HG03045 (cell line): ENCODE results near the gene CNNM4.

Source experiments
- ATAC-seq: cut with Tn5 transposase; IDR thresholded peaks from one replicate; pipeline ENCODE4 v1.9.1; 2021; ENCODE audit warnings: mild to moderate bottlenecking, moderate library complexity; ENCODE audit not compliant: unreplicated experiment

Gene CNNM4

GRCh38 chr2:96853321-96853720 is 92.6 kb downstream of the CNNM4 start:
- ATAC-seq: no peak

DNA sequence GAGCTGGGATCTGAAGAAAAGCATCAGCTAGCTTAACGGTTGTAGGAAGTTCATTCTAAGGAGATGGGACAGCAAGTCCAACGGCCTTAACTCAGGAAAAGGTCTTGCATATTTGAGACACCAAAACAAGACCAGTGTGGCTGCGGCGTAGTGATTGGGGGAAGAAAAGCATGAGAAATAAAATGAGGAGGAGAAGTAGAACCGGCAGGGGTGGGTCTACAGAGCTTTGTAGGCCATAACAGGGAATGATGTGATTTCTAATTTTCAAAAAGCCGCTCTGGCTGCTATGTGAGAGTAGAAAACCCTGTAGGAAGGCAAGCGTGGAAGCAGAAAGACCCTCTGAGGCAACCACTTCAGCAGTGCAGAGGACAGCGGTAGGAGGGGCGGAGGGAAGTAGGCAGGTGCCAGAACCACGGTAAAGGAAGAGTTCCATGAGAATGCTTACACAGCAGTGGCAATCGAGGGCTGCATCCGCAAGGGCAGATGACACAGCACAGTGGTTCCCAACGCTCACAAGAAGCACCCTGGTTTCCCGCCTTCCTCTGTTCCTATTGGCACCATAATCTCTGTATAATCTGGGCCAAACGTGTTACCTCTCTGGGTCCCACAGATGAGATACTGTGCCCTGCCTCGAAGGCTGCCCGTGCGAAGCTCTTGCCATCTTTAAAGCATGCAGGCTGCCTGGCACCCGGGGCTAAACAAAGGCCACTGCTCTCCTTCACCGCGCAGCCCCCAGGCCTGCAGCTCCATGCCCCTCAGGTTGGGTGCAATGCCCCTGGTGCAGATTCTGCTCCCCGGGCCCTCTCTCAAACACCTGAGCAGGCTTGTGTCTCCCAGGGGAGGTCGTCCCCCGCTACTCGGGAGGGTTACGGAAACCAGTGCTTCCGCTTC is 96.3 kb downstream of the CNNM4 start:
- ATAC-seq: no peak

GRCh38 chr2:96857667-96858372 is 97.1 kb downstream of the CNNM4 start, which contains the start of gene ANKRD39:
Gene ANKRD39 (minus strand): TSS chr2:96858016. CDS start chr2:96857987, 29 bp downstream.
- peak; percentile 94 for ATAC-seq

GRCh38 chr2:96859099-96859649 is 98.5 kb downstream of the CNNM4 start:
- ATAC-seq: no peak

- ATAC-seq: no peak
These were observed 99.0 kb downstream of the CNNM4 start for GRCh38 chr2:96859681-96860064.

DNA sequence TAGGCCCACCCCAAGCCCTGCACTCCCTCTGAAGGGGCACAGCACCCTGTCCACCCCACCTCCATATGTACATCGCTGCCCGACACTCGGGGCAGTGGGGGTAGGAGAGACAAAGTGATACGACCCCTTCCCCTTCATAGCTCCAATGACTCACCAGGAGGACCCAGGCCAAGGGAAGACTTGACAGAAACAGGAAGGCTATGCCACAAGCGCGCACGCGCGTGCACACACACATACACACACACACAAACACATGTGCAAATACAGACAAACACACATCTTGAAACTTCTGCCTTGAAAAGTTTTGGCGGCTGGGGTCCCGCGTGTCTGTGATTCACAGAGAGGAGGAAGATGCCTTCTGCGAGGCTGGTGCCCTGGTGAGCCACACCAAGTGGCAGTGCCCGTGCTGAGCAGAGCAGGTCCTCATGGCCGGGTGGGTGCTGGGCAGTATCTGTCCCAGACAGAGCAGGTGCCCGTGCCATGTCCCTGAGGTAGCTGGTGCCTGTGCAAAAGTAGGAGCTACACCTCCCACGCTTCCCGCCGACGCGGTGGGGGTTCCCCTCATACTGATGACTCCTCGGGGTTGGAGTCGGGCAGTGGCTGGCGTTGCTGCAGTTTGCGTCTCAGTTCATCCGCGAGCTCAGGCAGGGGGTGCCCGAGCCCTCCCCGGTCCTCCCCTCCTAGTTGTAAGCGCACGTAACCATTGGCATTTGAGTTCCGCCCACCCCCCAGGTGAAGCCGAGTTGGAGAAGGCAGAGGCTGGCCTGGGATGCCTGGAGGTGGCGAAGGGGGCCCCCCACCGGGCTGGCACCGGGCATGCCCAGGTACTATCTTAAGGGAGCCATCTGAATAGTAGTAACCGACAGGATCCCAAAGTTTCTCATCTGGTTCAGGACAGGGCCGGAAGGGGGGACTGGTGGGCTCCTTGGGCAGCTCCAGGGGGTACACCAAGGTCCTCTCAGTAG is 99.6 kb downstream of the CNNM4 start:
- ATAC-seq: no peak

DNA sequence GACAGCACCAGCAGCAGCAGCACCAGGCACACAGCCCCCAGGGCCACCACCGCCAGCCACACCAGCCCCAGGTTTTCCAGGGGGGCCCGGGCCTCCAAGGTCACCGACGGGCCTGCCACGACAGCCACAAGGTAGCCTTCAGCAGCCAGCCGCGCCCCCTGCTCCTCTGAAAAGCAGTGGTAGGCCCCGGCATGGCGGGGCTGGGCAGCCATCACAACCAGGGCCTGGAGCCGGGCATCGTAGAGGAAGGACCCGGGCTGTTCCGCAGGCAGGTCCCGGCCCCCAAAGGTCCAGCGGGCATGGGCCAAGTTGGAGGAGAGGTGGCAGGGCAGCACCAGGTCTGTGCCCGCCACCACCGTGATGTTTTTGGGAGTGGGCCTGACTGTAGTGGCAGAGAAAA is 100.4 kb downstream of the CNNM4 start:
- no peak for ATAC-seq
